ENCODE results near the gene TTR. TPM values are rescaled to one million over a fixed set of nuclear protein-coding genes. Genes with fewer than 3 reads are reported as not detected.

TTR gene
- not detected in 2 replicates for total RNA-seq

DNA sequence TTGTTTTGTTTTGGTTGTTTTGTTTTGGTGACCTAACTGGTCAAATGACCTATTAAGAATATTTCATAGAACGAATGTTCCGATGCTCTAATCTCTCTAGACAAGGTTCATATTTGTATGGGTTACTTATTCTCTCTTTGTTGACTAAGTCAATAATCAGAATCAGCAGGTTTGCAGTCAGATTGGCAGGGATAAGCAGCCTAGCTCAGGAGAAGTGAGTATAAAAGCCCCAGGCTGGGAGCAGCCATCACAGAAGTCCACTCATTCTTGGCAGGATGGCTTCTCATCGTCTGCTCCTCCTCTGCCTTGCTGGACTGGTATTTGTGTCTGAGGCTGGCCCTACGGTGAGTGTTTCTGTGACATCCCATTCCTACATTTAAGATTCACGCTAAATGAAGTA, at the start of gene TTR:
TTR (plus strand) TSS at position 250 of the 400 bp plus-strand sequence; CDS start at position 276, 26 bp downstream.
- intact Hi-C loops (cut with micrococcal nuclease), result no loop called here

DNA sequence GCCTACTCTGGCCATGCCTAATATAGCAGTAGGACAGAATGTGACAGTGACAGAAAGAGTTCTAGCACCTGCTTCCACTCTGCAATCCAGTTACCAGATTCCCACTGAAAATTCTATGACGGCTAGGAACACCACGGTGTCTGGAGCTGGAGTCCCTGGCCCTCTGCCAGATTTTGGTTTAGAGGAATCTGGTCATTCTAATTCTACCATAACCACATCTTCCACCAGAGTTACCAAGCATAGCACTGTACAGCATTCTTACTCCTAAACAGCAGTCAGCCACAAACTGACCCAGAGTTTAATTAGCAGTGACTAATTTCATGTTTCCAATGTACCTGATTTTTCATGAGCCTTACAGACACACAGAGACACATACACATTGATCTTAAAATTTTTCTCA, 45.2 kb upstream of the TTR start:
- intact Hi-C loops (cut with micrococcal nuclease), result no loop called here

DNA sequence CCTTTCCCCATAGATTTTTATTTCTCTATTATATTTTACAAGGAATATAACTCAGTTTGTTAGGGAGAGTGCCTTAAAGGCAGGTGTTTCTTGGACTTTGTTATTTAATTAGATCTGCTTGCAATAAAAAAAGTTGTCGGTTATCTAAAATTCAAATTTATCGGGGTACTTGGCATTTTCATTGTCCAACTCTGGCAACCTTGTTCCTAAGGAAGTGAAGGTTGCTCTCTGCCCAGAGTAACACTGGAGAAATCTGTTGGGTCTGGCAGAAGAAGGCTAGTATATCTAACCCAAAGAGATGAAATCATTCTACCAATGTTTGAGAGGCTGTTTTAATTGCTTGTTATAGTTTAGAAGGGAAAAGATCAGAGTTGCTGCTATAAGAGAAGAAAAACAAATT, 42.8 kb upstream of the TTR start:
- intact Hi-C loops (cut with micrococcal nuclease), result no loop called here

DNA sequence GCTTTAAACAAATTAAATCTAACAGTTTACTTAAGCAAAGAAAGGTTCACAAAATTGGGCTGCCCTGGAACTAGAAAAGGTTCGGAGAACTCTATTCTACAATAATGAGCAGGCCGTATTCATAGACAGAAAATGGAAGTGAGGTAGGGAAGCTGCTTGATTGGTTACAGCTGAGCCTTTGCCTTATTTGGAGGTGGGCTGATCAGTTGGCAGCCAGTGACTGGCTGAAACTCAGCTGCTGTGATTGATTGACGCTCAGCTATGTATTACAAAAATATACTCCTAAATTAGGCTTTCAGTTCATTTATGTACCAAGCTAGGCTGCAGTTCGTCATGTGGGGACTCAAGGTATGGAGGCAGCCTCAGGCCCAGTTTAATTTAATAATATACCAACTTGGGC, 42.3 kb upstream of the TTR start:
- intact Hi-C loops (cut with micrococcal nuclease), result no loop called here

DNA sequence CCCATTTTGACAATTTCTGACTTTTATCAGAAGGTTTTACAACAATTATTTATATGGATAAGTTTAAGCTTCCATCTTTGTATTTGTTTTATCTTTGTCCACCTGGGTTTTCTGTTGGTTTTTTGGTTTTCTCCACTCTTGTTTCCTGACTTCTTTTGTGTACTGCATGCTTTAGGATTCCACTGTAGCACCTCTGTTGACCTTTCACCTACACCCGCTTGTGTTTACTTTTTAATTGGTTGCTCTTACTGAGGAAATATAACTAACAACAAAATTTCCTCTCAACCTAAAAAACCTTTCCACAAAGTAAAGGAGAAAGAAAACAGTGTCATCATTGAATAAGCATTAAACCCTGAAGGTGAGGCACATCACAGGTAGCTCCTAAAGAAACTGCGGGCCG, 39.8 kb upstream of the TTR start:
- intact Hi-C loops (cut with micrococcal nuclease), result no loop called here

DNA sequence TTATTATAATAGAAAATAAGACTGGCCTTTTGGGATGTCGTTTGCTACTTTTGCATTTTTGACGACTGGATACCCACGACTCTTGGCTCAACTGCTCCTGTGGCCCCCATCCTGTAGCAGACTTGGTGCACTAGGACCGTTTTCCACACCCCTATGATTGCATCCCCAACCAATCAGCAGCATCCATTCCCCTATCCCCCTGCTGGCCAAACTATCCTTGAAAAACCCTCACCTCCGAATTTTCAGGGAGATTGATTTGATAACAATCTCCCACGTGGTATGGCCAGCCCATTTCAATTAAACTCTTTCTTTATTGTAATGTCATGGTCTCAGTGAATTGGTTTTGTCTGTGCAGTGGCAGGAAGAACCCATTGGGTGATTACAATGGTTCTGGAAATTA, 37.9 kb upstream of the TTR start:
- intact Hi-C loops (cut with micrococcal nuclease), result no loop called here

DNA sequence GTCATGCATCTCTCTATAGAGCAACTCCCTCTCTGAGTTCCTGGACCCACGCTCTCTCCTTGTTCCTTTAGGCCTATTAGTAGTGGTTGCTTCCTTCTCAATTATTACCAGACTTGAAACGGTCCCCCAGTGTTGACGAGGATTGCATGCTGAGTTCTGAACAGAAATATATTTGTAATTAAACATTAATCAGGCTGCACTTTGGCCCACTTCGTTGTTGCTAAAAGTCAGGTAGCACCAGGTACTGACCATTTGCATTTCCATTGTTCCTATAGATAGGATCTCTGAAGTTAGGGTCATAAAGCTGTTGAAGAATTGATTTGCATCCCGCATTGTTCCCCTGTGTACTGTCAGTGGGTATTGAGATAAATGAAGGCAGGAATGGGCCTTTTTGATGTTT, 36.9 kb upstream of the TTR start:
- intact Hi-C loops (cut with micrococcal nuclease), result no loop called here

DNA sequence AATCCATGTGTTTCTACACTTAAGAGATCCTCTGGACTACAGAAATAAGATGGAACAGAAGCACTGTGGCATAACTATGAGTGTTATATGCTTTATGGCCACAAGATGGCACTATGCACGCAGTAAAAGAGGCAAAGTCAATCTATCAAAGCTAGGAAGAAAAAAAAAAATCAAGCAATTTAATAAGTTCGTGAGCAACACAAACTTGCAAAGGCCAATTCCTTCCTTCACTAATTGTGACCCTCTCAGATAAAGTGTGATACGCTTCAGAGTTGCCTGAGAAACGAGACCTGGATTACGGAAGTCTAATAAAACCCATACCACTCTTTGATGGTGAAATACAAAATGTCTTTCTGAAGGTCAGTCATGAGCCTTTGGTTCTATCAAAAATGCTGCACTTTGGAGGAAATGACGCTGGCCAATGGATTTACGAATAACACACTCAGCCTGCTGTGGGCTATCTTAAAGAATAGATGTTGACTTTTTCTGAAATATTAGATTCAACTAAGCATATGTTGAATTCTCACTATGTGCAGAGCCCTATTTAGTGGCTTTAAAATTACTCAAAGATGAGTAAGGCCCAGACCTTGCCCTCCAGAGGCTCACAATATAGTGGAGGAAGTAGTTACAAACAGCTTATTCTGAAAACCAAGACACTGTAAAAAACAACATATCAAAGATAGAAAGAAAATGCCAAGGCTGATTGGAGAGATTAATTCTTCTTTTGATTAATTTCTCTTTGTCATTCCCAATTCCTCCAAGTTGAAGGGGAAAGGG, 35.5 kb upstream of the TTR start:
- intact Hi-C loops (cut with micrococcal nuclease), result loop anchor here (1.0 kb wide), 2 partner anchors 166 to 263 kb away; no protein-coding TSS in a partner anchor

DNA sequence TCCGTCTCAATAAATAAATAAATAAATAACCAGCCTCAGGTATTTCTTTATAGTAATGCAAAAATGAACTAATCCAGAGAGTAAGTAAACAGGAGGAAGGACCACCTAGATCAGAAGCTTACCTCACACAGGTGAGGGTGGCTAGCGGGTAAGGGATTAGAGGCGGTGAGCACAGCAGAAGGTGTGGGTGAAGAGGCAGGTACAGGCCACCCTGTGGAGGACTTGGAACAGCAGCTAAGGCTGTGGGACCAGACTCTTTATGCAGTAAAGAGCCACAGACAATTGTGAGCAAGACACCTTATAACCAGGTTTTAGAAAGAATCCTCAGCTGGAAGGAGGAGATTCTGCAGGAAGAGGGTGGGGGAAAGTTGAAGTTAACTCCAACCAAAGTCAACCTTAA, 34.2 kb upstream of the TTR start:
- intact Hi-C loops (cut with micrococcal nuclease), result no loop called here

DNA sequence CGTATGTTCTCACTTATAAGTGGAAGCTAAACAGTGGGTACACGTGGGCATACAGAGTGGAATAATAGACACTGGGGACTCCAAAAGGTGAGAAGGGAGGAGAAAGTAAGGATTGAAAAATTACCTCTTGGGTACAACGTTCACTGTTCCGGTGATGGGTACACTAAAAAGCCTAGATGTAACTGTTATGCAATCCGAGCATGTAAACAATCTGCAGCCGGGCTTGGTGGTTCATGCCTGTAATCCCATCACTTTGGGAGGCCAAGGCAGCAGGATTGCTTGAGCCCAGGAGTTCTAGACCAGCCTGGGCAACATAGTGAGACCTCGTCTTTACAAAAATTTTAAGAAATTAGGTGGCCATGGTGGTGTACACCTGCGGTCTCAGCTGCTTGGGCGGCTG, 33.1 kb upstream of the TTR start:
- intact Hi-C loops (cut with micrococcal nuclease), result no loop called here

DNA sequence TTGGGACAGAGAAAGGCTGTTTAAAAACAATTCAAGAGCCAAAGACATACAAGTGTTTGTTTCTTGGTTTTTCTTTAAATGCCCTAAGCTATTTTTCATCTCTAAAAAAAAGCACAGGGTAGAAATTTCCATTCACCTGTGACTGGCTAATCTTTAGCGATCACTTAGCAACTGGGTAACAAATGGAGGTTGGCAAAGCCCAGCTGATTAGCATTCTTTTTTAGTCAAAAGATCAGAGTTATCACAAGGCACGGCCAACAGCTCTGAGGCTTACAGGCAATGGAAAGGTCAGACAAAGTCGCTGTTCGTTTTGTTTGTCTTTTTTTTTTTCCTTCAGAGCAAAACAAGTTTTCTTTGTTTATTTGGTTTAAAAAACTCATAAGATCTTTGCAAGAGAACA, 29.0 kb upstream of the TTR start:
- intact Hi-C loops (cut with micrococcal nuclease), result no loop called here

DNA sequence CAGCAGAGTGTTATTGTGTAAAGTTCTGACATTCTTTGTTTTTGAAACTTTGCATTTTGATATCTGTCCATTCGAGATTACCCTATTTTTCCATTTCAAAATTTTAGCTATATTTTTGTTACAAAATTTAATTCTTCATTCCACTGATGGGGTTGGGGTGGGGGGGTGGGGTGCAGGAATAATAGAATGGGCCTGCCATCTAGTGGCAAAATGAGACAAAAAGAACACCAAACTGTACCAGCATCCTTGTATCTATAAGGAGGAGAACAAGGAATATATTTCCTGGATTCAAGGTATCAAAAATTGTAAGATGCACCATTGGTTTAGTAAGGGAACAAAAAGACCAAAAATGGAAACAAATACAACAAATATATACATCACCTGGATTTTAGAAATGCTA, 27.9 kb upstream of the TTR start:
- intact Hi-C loops (cut with micrococcal nuclease), result no loop called here

DNA sequence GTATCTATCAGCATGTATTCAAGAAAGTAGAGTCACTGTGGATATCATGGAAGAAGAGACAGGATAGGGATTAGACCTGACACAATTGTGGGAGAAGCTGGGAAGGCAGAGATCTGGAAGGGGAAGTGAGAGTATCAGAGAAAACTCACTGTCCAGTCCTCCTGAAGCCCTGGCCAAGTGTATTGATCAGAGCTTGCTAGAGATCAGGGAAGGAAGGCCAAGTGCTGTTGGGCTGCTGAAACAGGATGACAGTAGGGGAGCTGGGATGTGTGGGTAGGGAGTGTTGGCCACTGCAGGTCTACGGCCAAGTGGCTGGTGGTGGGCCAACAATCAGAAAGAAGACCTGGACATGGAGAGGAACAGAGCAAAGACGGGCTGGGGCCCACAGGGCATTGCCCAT, 26.3 kb upstream of the TTR start:
- intact Hi-C loops (cut with micrococcal nuclease), result no loop called here

DNA sequence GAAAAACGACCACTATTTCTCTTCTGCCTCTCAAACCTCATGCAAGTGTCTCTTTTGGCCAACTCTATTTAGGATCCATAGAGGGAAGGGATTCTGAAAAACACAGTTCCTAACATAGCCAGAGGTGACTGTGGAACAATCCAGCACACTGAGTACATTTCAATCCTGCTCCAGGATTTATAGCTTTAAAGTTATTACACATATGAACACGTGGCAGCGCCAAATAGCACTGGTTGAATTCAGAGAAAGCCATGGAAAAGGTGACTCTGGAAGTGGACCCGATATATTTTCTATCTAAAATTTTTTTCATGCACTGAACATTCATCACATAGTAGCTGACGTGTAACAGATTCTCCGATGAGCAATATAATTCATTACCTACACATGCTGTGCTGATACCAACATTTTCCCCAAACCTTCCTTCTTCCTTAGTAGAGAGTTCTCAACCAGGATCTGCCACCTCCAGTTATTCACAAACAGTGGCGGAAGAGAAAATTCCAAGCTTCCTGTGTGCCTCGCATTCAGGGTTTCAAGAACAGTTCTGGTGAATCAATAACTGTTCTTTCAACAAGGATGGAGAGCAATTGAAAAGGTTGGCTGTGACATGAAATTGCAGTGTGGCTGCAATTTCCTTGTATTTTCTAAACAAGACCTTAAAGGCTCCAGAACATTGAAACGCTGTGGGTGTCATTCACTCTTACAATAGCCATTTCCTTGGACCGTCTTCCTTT, 25.7 kb upstream of the TTR start:
- intact Hi-C loops (cut with micrococcal nuclease), result no loop called here

DNA sequence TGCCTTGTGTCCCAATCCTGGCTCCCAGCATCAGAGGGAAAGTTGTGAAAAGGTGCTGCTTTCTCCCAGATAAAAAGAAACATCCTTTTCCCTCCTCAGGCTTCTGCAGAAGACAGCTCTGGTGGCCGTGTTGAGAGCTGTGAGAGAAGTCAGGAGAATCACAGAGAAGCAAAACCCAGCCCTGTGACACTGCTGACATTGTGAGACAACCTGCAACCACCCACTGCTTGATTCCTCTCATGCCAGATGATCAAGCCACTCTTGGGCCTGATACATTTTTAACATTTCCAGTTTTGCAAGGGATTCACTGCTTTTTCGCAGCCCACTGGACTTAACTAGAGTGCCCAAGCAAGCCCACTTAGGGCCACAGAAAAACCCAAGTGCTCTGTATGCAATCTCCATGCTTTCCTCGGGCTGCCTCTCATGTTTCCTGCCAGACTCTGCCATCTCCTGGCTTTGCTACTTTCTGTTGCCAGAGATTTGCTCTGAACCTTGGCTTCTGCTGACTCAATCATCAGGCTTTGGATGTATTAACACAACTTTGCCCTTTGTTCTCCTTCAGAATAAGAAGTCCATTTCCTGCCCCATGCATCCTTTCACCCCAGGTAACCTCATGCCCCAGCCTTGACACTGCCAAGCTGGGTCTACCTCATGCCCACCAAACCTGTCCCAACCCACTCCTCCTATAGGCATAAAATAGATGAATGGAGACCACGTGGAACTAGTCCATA, 24.9 kb upstream of the TTR start:
- intact Hi-C loops (cut with micrococcal nuclease), result no loop called here

DNA sequence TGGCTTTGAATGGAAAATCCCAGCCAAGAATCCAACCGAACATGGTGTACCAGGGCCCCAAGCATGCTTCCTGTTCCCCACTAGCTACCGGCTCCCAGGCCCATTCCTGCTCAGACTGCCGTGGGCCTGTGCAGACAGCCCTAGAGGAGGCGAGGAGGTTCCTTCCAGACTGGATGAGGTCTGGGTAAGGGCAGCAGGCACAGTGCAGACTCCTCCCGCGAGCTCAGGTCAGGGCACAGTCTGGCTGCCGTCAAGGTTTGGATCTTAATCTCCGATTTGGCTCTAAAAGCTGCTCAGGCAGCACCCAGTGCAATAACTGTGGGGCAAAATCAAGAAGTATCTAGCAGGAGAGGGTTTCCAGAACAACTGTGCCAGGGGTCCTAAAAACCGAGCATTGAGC, 19.3 kb upstream of the TTR start:
- intact Hi-C loops (cut with micrococcal nuclease), result no loop called here

DNA sequence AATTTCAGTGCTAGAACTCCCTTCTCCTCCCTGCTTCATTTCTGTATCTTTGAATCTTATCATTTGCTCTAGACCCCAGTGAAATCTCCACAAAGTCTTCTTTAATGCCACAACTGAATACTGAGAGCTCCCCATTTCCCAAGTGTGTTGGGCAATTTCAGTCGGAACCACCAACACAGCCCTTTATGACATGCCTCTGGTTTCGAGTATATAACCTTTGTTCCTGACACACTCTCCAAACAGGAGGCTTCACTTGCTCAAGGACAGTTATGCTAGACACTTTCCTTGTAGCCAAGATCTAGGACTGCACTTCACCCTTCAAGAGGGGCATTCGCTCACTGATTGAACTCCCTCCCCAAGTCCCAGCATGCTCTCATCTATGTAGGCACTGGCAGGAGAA, 18.6 kb upstream of the TTR start:
- intact Hi-C loops (cut with micrococcal nuclease), result no loop called here

DNA sequence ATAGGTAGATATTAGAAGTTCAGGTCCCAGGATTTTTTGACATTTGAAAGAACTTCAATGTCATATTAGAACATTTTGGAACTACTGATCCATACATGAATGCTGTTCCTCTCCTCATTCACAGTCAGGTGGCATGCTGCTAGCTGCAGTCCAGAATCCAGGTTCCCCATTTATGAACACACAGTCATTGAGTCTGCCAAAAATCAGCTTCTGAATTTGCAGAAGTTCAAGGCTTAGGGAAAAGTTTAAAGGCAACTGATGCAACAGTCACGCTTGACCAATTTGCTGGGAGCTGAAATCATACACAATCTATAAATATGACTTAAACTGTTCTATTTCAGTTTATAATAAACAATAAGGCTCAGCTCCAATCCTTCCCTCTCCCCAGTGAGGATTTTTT, 17.3 kb upstream of the TTR start:
- intact Hi-C loops (cut with micrococcal nuclease), result no loop called here

DNA sequence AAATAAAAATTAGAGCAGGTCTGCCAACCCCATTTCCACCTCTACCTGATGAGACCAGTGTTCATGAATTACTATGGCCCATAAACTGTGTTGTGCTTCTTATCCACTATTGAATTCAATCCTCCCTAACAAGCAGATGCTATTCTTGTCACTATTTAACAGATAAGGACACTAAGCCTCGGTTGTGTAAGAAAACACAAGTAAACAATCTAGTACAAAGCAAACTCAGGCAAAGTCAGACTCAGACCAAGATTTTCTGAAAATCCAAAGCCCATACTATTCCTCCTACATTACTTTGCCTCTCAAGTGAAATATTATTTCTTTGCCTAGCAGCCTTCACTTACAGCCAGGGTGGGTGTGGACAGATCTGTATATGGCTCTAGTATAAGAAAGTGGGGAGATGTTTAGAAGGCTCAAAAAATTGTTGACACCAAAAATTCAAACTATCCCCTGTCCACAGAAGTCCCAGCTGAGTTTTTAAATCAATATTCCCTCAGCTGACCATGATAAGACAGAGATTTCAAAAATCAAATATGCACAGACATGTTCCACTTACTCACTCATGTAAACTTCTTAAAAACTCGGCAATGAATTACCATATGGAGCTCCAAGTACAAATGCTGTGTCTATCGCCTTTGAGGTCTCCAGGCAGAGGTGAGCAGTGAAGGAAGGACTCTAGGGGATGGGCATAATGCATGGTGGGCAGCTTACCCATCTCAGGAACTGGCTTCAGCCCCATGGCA, 16.0 kb upstream of the TTR start:
- intact Hi-C loops (cut with micrococcal nuclease), result no loop called here

DNA sequence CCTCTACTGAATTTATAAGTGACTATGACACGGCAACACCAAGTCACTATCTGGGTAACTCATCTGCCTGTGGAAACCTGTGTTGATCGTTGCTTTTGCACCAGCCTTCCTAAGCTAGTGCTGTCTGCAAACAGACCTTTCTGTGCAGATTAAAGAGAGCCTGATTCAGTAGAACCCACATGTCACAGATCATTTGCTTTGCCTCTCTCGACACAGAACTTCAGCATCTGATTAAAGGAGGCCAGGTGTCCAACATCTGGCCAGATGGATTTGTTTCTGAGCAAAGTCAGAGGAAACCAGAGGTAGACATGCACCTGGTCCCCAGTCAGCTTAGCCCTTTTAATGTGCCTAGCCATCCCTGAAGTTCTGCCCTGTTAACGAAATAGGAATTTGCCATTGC, 15.0 kb upstream of the TTR start:
- intact Hi-C loops (cut with micrococcal nuclease), result no loop called here

DNA sequence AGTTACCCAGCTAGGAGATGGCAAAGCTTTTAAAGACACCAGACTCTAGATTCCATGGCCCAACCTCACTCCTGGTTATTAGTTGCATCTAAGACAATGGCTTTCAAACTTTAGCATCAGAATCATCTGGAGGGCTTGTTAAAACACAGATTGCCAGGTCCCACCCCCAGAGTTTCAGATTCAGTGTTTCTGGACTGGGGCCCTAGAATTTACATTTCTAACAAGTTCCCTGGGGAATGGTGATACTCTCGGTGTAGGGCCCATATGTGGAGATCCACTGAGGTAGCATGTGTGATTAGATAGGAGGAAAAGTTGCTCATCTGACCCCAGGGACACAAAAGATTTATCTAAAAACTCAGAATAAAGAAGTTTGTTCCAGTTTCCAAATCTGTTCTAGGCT, 14.5 kb upstream of the TTR start:
- intact Hi-C loops (cut with micrococcal nuclease), result no loop called here

DNA sequence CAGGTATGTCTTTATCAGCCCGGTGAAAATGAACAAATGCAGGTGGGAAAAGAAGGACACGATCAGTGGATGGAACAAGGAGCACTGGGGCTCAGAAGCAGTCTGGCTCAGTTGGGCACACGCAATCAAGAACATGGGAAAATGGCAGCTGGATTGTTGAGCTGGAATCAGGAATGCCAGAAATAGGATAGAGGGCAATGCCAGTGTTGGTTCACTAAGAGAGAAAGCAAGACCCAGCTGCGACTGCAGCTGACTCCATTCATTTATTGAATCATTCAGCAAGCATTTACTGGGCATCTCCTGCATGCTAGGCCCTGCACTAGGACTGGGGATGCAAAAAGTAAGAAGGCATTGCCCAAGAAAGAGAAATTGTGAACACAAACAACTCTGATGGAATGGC, 13.6 kb upstream of the TTR start:
- intact Hi-C loops (cut with micrococcal nuclease), result no loop called here
